ENCODE results near the gene RHOF. TPM values are rescaled to one million over a fixed set of nuclear protein-coding genes. Genes with fewer than 3 reads are reported as not detected.
A peak's percentile ranks its signal among the peaks of the same experiment; 100 is the strongest.

Gene RHOF
- total and polyA plus RNA-seq, 2 donors (not counting 1 experiment from before 2014, with no cell fraction given): 2.3 to 6.8 TPM

- peak overlapping the region; percentile 50 for H3K27ac ChIP-seq (ENCODE audit: insufficient read depth, low read length)
- H3K9me3 ChIP-seq (ENCODE audit: control insufficient read depth, insufficient read depth, low read depth, low read length): no peaks in the 10 kb centered on the region
- peaks cover 2% of the 10 kb centered on the region for H3K4me1 ChIP-seq (ENCODE audit: control insufficient read depth, extremely low read depth, insufficient read depth, low read length)
- no peak for DNase-seq (ENCODE audit: low read depth in 2 of 2)
- H3K79me2 ChIP-seq (ENCODE audit: control insufficient read depth, insufficient read depth, low read length): peaks cover 64% of the 10 kb centered on the region
- H4K20me1 ChIP-seq (ENCODE audit: control insufficient read depth, extremely low read depth, insufficient read depth, low read length): no peaks in the 10 kb centered on the region
- H3K4me2 ChIP-seq (ENCODE audit: extremely low read depth, insufficient read depth, low read length): peak overlapping the region; percentile 71
- no peaks in the 10 kb centered on the region for H3K27me3 ChIP-seq (ENCODE audit: control insufficient read depth, insufficient read depth, low read length)
- no peak overlapping the region for H2AFZ ChIP-seq (ENCODE audit: low read length)
- TF ChIP-seq EZH2 (IDR thresholded peaks at IDR 0.05; ENCODE audit: low read length, missing control alignments) (no peak), CTCF (conservative IDR thresholded peaks at IDR 0.05 in 1 of 2, IDR thresholded peaks at IDR 0.05 in 1 of 2; ENCODE audit: low read depth in 1 of 2, low read length in 2 of 2) (no peak)
- peaks cover 15% of the 10 kb centered on the region for H3K36me3 ChIP-seq (ENCODE audit: control insufficient read depth, insufficient read depth, low read length)
- peak overlapping the region; percentile 54 to 87 (median 85) for H3K4me3 ChIP-seq (replicated peaks in 1 of 4; ENCODE audit: control extremely low read depth in 1 of 4, insufficient read depth in 1 of 4, low read depth in 3 of 4, low read length in 4 of 4)
- peak overlapping the region; percentile 71 for H3K9ac ChIP-seq (ENCODE audit: insufficient read depth, low read length)
Measured at GRCh38 chr12:121804417-121805111, 11.1 kb upstream of the RHOF start.

GRCh38 chr12:121803861-121804416, 10.5 kb upstream of the RHOF start, which contains the start of gene SETD1B:
SETD1B (plus strand) TSS chr12:121804009; CDS start chr12:121804738, 729 bp downstream.
- H3K27ac ChIP-seq (ENCODE audit: insufficient read depth, low read length): peak within 1 kb of the TSS; percentile 97
- no peak within 1 kb of the TSS for H2AFZ ChIP-seq (ENCODE audit: low read length)
- H3K9me3 ChIP-seq (ENCODE audit: control insufficient read depth, insufficient read depth, low read depth, low read length): no peaks in the 10 kb centered on the region
- TF ChIP-seq CTCF (conservative IDR thresholded peaks at IDR 0.05 in 1 of 2, IDR thresholded peaks at IDR 0.05 in 1 of 2; ENCODE audit: low read depth in 1 of 2, low read length in 2 of 2): no peak
- no peak for TF ChIP-seq EZH2 (IDR thresholded peaks at IDR 0.05; ENCODE audit: low read length, missing control alignments)
- DNase-seq (ENCODE audit: low read depth in 2 of 2): peak; percentile 61 to 70
- H3K4me1 ChIP-seq (ENCODE audit: control insufficient read depth, extremely low read depth, insufficient read depth, low read length): peaks cover 6% of the 10 kb centered on the region
- H3K36me3 ChIP-seq (ENCODE audit: control insufficient read depth, insufficient read depth, low read length): peaks cover 10% of the 10 kb centered on the region
- no peaks in the 10 kb centered on the region for H4K20me1 ChIP-seq (ENCODE audit: control insufficient read depth, extremely low read depth, insufficient read depth, low read length)
- peaks cover 58% of the 10 kb centered on the region for H3K79me2 ChIP-seq (ENCODE audit: control insufficient read depth, insufficient read depth, low read length)
- H3K9ac ChIP-seq (ENCODE audit: insufficient read depth, low read length): peak within 1 kb of the TSS; percentile 71
- H3K4me3 ChIP-seq (replicated peaks in 1 of 4; ENCODE audit: control extremely low read depth in 1 of 4, insufficient read depth in 1 of 4, low read depth in 3 of 4, low read length in 4 of 4): peak within 1 kb of the TSS; percentile 60 to 92 (median 86)
- H3K4me2 ChIP-seq (ENCODE audit: extremely low read depth, insufficient read depth, low read length): peak within 1 kb of the TSS; percentile 95
- no peaks in the 10 kb centered on the region for H3K27me3 ChIP-seq (ENCODE audit: control insufficient read depth, insufficient read depth, low read length)

- no peaks in the 10 kb centered on the region for H4K20me1 ChIP-seq (ENCODE audit: control insufficient read depth, extremely low read depth, insufficient read depth, low read length)
- peaks cover 60% of the 10 kb centered on the region for H3K79me2 ChIP-seq (ENCODE audit: control insufficient read depth, insufficient read depth, low read length)
- DNase-seq (ENCODE audit: low read depth in 2 of 2): peak; percentile 93 to 98
- no peak for TF ChIP-seq EZH2 (IDR thresholded peaks at IDR 0.05; ENCODE audit: low read length, missing control alignments)
- H3K4me2 ChIP-seq (ENCODE audit: extremely low read depth, insufficient read depth, low read length): peak overlapping the region; percentile 99
- H3K4me3 ChIP-seq (replicated peaks in 1 of 4; ENCODE audit: control extremely low read depth in 1 of 4, insufficient read depth in 1 of 4, low read depth in 3 of 4, low read length in 4 of 4): peak overlapping the region; percentile 52 to 92 (median 70)
- H3K27me3 ChIP-seq (ENCODE audit: control insufficient read depth, insufficient read depth, low read length): no peaks in the 10 kb centered on the region
- H3K27ac ChIP-seq (ENCODE audit: insufficient read depth, low read length): peak overlapping the region; percentile 97
- peak overlapping the region; percentile 87 for H3K9ac ChIP-seq (ENCODE audit: insufficient read depth, low read length)
- peaks cover 15% of the 10 kb centered on the region for H3K4me1 ChIP-seq (ENCODE audit: control insufficient read depth, extremely low read depth, insufficient read depth, low read length)
- H2AFZ ChIP-seq (ENCODE audit: low read length): no peak overlapping the region
- no peaks in the 10 kb centered on the region for H3K9me3 ChIP-seq (ENCODE audit: control insufficient read depth, insufficient read depth, low read depth, low read length)
- peaks cover 9% of the 10 kb centered on the region for H3K36me3 ChIP-seq (ENCODE audit: control insufficient read depth, insufficient read depth, low read length)
Measured at GRCh38 chr12:121802843-121803698, 9.6 kb upstream of the RHOF start.

Measured in fibroblast of lung (primary cell).